ENCODE results near the gene LYZL1. TPM values are rescaled to one million over a fixed set of nuclear protein-coding genes. Genes with fewer than 3 reads are reported as not detected.

Gene LYZL1
- total RNA-seq, 1 experiment from 2014 or later, result not detected

- no peak for TF ChIP-seq FOXP1 (CRISPR knock-in tag; IDR thresholded peaks at IDR 0.05; ENCODE audit: borderline replicate concordance)
- no peak for TF ChIP-seq ERG (CRISPR knock-in tag; IDR thresholded peaks at IDR 0.05)
- TF ChIP-seq TEAD1 (CRISPR knock-in tag; IDR thresholded peaks at IDR 0.05), result no peak
- TF ChIP-seq NFE2L1 (CRISPR knock-in tag; IDR thresholded peaks at IDR 0.05), result no peak
- TF ChIP-seq FOXP4 (CRISPR knock-in tag; IDR thresholded peaks at IDR 0.05), result no peak
- no peaks in the 10 kb centered on the region; the same call in 1 of the 2 replicates for H3K27me3 Mint-ChIP-seq (ENCODE audit: low read depth)
- H3K27ac Mint-ChIP-seq, result no peak overlapping the region
- no peaks in the 10 kb centered on the region for H3K9me3 Mint-ChIP-seq
- ChIA-PET CTCF (no interaction called here), POLR2A (no interaction called here)
- no peak overlapping the region for H3K4me3 Mint-ChIP-seq
- no peaks in the 10 kb centered on the region for H3K36me3 Mint-ChIP-seq
- peaks cover 37% of the 10 kb centered on the region for H3K4me1 Mint-ChIP-seq
- ATAC-seq (no peak), DNase-seq (ENCODE audit: low spot score) (no peak)
Observed at GRCh38 chr10:29322918-29323317, 34.0 kb downstream of the LYZL1 start.

GRCh38 chr10:29323367-29323766 is 34.5 kb downstream of the LYZL1 start:
- no peak for DNase-seq (ENCODE audit: low spot score)
- H3K4me1 Mint-ChIP-seq, result peaks cover 32% of the 10 kb centered on the region
- H3K27ac Mint-ChIP-seq, result no peak overlapping the region
- ChIA-PET CTCF (no interaction called here), POLR2A (no interaction called here)
- no peak for ATAC-seq
- H3K27me3 Mint-ChIP-seq (ENCODE audit: low read depth), result no peaks in the 10 kb centered on the region; the same call in 1 of the 2 replicates
- no peak overlapping the region for H3K4me3 Mint-ChIP-seq
- H3K9me3 Mint-ChIP-seq, result no peaks in the 10 kb centered on the region
- H3K36me3 Mint-ChIP-seq, result no peaks in the 10 kb centered on the region
- no peak for TF ChIP-seq USF1 (CRISPR knock-in tag; IDR thresholded peaks at IDR 0.05)
- no peak for TF ChIP-seq JUN (CRISPR knock-in tag; IDR thresholded peaks at IDR 0.05)
- no peak for TF ChIP-seq IRF2 (CRISPR knock-in tag; IDR thresholded peaks at IDR 0.05; ENCODE audit: borderline replicate concordance, low read depth)
- TF ChIP-seq NR3C1 (CRISPR knock-in tag; conservative IDR thresholded peaks at IDR 0.05; ENCODE audit: low read depth), result no peak
- no peak for TF ChIP-seq GABPB1 (CRISPR knock-in tag; IDR thresholded peaks at IDR 0.05)
- no peak for TF ChIP-seq EMX1 (CRISPR knock-in tag; IDR thresholded peaks at IDR 0.05)
- no peak for TF ChIP-seq CTCF (IDR thresholded peaks at IDR 0.05)
- TF ChIP-seq FOXK1 (CRISPR knock-in tag; IDR thresholded peaks at IDR 0.05), result no peak
- TF ChIP-seq GRHL2 (CRISPR knock-in tag; IDR thresholded peaks at IDR 0.05; ENCODE audit: insufficient replicate concordance, severe bottlenecking), result no peak
- TF ChIP-seq SP1 (CRISPR knock-in tag; conservative IDR thresholded peaks at IDR 0.05), result no peak
- no peak for TF ChIP-seq CREM (CRISPR knock-in tag; IDR thresholded peaks at IDR 0.05)
- TF ChIP-seq ZNF532 (CRISPR knock-in tag; IDR thresholded peaks at IDR 0.05; ENCODE audit: borderline replicate concordance), result no peak
- TF ChIP-seq TP53 (CRISPR knock-in tag; IDR thresholded peaks at IDR 0.05), result no peak
- no peak for TF ChIP-seq ATF3 (CRISPR knock-in tag; conservative IDR thresholded peaks at IDR 0.05)
- no peak for TF ChIP-seq CBFB (CRISPR knock-in tag; IDR thresholded peaks at IDR 0.05; ENCODE audit: low read depth)
- no peak for TF ChIP-seq PRDM15 (CRISPR knock-in tag; IDR thresholded peaks at IDR 0.05)
- no peak for TF ChIP-seq ZNF317 (CRISPR knock-in tag; IDR thresholded peaks at IDR 0.05; ENCODE audit: borderline replicate concordance, low read depth)
- TF ChIP-seq ESRRA (CRISPR knock-in tag; IDR thresholded peaks at IDR 0.05; ENCODE audit: borderline replicate concordance), result no peak
